ENCODE measurements around the gene CFAP119.

CFAP119 gene

DNA sequence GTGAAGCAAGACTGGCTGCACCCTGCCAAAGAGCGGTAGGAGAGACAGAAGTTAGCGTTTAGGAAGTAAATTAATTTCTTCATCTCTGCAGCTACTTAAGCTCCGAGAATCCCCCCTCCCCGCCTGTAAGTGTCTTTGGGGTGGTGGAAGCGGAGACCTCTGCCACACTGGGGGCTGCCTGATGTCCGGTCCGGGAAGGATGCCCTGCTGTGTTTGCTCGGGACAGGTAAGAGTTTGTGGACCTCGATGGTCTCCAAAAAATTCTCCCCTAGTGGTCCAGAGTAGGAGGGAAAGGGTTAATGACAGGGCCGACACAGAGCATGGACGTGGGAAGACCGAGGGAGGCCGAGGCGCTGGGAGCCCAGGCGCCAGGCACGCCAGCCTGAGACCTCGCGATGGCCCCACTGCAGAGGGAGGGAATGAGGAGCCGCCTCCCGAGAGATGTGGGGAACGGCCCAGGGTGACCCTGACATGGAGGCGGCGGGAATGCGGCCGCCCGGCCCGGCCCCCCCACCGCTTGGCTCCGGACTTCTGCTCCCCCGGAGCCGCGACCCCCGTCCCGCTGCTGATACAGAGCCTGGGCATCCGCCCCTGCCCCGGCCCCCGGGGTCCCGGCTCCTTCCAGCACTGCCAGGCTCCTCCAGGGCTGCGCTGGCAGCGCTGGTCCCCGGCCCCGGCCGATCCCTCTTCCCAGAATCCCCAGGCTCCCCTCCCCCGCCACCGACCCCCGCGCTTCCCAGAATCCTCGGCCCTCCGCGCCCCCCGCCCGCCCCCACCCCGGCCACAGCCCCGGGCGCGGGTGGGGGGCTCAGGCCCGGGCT, 24.5 kb upstream of the CFAP119 start:
- Histone ChIP-seq H3K9me3 (replicated peaks in 1 of 2; ENCODE audit: control insufficient read depth in 2 of 2, insufficient read depth in 1 of 2, low read depth in 1 of 2, low read length in 2 of 2) (no peaks in the 10 kb centered on the region), H3K23ac (ENCODE audit: low read depth, low read length, poor library complexity) (peak overlapping the region; percentile 73), H2AK5ac (ENCODE audit: low read depth, low read length) (peak overlapping the region; percentile 75), H3K4ac (ENCODE audit: low read length) (no peak overlapping the region), H2BK15ac (ENCODE audit: low read length) (no peak overlapping the region), H3K27ac (replicated peaks; ENCODE audit: low read length) (peak overlapping the region; percentile 80), H2AFZ (ENCODE audit: low read length) (peak overlapping the region; percentile 95), H3K14ac (ENCODE audit: low read length) (peak overlapping the region; percentile 94), H3K79me1 (ENCODE audit: low read depth, low read length) (peaks cover 10% of the 10 kb centered on the region), H4K91ac (ENCODE audit: low read depth, low read length, poor library complexity) (no peak overlapping the region), H2BK5ac (ENCODE audit: low read length) (peak overlapping the region; percentile 62), H3K4me2 (ENCODE audit: insufficient read depth, low read length, poor library complexity, severe bottlenecking) (peak overlapping the region; percentile 65), H4K8ac (ENCODE audit: low read depth, low read length) (no peak overlapping the region), H3K18ac (ENCODE audit: low read length) (peak overlapping the region; percentile 71), H3K36me3 (replicated peaks in 1 of 2; ENCODE audit: control insufficient read depth in 2 of 2, insufficient read depth in 2 of 2, low read length in 2 of 2) (peaks cover 27 to 43% of the 10 kb centered on the region in 2 donors), H3K27me3 (ENCODE audit: control insufficient read depth in 3 of 3, insufficient read depth in 3 of 3, low read depth in 1 of 3, low read length in 3 of 3) (no peaks in the 10 kb centered on the region), H2BK12ac (ENCODE audit: low read length) (no peak overlapping the region), H3K9ac (ENCODE audit: low read depth, low read length, poor library complexity) (peak overlapping the region; percentile 98), H3K4me3 (ENCODE audit: low read length in 2 of 2) (peak overlapping the region; percentile 76 to 91), H3K4me1 (ENCODE audit: control insufficient read depth in 2 of 2, insufficient read depth in 1 of 2, low read depth in 1 of 2, low read length in 2 of 2) (peaks cover 6 to 9% of the 10 kb centered on the region in 2 donors), H2BK120ac (ENCODE audit: low read depth, low read length) (no peak overlapping the region)
- DNase-seq (ENCODE audit: low spot score): no peak
- no CpG with 5 or more reads among the region's 57 CpGs for WGBS, 2 donors (ENCODE audit: extremely low coverage in 2 of 2, insufficient read length in 2 of 2, insufficient replicate concordance in 1 of 2)

DNA sequence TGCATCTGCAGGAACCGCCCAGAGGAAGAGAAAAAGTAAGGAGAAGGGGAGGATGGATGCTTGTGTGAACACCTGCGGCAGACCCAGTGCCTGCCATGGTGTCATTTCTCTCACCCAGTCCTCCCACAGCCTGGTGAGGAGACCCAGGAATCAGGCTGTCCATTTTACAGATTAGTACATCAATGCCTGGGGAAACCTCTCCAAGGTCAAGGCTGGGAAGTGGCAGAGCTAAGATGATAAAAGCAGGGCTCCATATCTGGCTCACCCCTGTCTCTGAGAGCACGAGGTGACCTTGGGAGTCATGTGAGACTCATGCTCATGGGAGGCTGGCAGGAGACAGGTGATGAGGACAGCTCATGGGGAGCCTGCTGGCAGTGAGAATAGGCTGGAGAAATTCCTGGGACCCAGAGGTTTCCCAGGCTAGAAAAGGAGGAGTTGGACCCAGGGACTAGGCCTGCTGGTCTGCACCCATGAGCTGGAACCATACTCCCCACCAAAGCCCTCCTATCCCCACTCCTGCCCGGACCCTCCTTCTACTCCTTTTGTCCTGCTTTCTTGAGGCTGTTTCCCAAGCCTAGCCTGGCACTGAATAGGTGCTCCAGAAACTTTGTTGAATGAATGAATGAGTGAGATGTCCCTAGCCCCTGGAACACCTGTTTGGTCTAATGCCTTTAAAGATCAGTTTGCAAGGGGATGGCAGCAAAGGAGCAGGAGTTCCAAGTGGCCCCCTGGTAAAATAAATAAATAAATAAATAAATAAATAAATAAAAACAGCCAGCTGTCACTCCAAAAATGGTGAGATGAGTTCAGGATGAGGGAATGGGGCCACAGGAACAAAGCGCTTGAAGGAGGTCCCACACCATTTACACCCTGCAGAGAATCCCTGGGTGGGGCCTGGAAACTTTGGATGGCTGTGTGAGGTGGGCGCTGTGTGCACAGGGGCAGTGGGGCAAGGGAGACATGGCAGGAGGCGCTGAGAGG, 23.6 kb upstream of the CFAP119 start:
- Histone ChIP-seq H3K18ac (ENCODE audit: low read length) (no peak overlapping the region), H3K23ac (ENCODE audit: low read depth, low read length, poor library complexity) (no peak overlapping the region), H3K27ac (replicated peaks; ENCODE audit: low read length) (no peak overlapping the region), H3K4ac (ENCODE audit: low read length) (no peak overlapping the region), H3K9me3 (replicated peaks in 1 of 2; ENCODE audit: control insufficient read depth in 2 of 2, insufficient read depth in 1 of 2, low read depth in 1 of 2, low read length in 2 of 2) (no peaks in the 10 kb centered on the region), H2AFZ (ENCODE audit: low read length) (no peak overlapping the region), H2BK15ac (ENCODE audit: low read length) (no peak overlapping the region), H2BK5ac (ENCODE audit: low read length) (no peak overlapping the region), H3K14ac (ENCODE audit: low read length) (no peak overlapping the region), H3K4me2 (ENCODE audit: insufficient read depth, low read length, poor library complexity, severe bottlenecking) (peak overlapping the region; percentile 65), H3K4me3 (ENCODE audit: low read length in 2 of 2) (peak overlapping the region in 1 of 2 donors; percentile 76), H3K9ac (ENCODE audit: low read depth, low read length, poor library complexity) (peak overlapping the region; percentile 98), H2AK5ac (ENCODE audit: low read depth, low read length) (no peak overlapping the region), H3K27me3 (ENCODE audit: control insufficient read depth in 3 of 3, insufficient read depth in 3 of 3, low read depth in 1 of 3, low read length in 3 of 3) (no peaks in the 10 kb centered on the region), H3K79me1 (ENCODE audit: low read depth, low read length) (peaks cover 10% of the 10 kb centered on the region), H4K91ac (ENCODE audit: low read depth, low read length, poor library complexity) (no peak overlapping the region), H2BK12ac (ENCODE audit: low read length) (no peak overlapping the region), H4K8ac (ENCODE audit: low read depth, low read length) (no peak overlapping the region), H3K36me3 (replicated peaks in 1 of 2; ENCODE audit: control insufficient read depth in 2 of 2, insufficient read depth in 2 of 2, low read length in 2 of 2) (peaks cover 31 to 52% of the 10 kb centered on the region in 2 donors), H2BK120ac (ENCODE audit: low read depth, low read length) (no peak overlapping the region), H3K4me1 (ENCODE audit: control insufficient read depth in 2 of 2, insufficient read depth in 1 of 2, low read depth in 1 of 2, low read length in 2 of 2) (peaks cover 6 to 9% of the 10 kb centered on the region in 2 donors)
- DNase-seq (ENCODE audit: low spot score): no peak
- WGBS, 2 donors (ENCODE audit: extremely low coverage in 2 of 2, insufficient read length in 2 of 2, insufficient replicate concordance in 1 of 2): no CpG with 5 or more reads among the region's 7 CpGs

DNA sequence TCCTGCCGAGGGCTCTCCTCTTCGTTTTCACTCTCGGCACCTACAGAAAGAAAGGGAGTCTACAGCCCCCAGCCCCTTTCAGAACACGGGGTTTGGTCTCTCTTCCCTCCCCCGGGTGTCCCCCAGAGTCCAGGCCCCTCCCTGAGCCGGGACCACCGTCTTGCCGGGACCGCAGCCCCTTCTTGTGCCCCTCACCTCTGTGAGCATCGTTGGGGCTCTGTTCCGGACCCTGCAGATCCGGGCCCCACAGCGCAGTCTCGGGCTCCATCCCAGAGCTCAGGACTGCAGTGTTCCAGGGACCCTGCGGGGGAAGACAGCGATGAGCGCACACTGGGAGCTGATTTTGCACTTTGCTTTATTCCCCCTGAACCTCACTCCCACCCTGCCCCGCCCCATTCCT, 22.4 kb upstream of the CFAP119 start:
- no peak overlapping the region for H4K8ac ChIP-seq (ENCODE audit: low read depth, low read length)
- H3K4me3 ChIP-seq (ENCODE audit: low read length in 2 of 2): no peak overlapping the region
- H3K36me3 ChIP-seq (replicated peaks in 1 of 2; ENCODE audit: control insufficient read depth in 2 of 2, insufficient read depth in 2 of 2, low read length in 2 of 2): peaks cover 34 to 64% of the 10 kb centered on the region in 2 donors
- H3K4me2 ChIP-seq (ENCODE audit: insufficient read depth, low read length, poor library complexity, severe bottlenecking): no peak overlapping the region
- H3K23ac ChIP-seq (ENCODE audit: low read depth, low read length, poor library complexity): no peak overlapping the region
- peaks cover 10% of the 10 kb centered on the region for H3K79me1 ChIP-seq (ENCODE audit: low read depth, low read length)
- peaks cover 6 to 9% of the 10 kb centered on the region in 2 donors for H3K4me1 ChIP-seq (ENCODE audit: control insufficient read depth in 2 of 2, insufficient read depth in 1 of 2, low read depth in 1 of 2, low read length in 2 of 2)
- H3K9me3 ChIP-seq (replicated peaks in 1 of 2; ENCODE audit: control insufficient read depth in 2 of 2, insufficient read depth in 1 of 2, low read depth in 1 of 2, low read length in 2 of 2): no peaks in the 10 kb centered on the region
- H2AFZ ChIP-seq (ENCODE audit: low read length): no peak overlapping the region
- H3K27ac ChIP-seq (replicated peaks; ENCODE audit: low read length): no peak overlapping the region
- no peak overlapping the region for H3K18ac ChIP-seq (ENCODE audit: low read length)
- no peak overlapping the region for H3K9ac ChIP-seq (ENCODE audit: low read depth, low read length, poor library complexity)
- H3K27me3 ChIP-seq (ENCODE audit: control insufficient read depth in 3 of 3, insufficient read depth in 3 of 3, low read depth in 1 of 3, low read length in 3 of 3): no peaks in the 10 kb centered on the region
- H2BK12ac ChIP-seq (ENCODE audit: low read length): no peak overlapping the region
- no CpG with 5 or more reads among the region's 18 CpGs for WGBS, 2 donors (ENCODE audit: extremely low coverage in 2 of 2, insufficient read length in 2 of 2, insufficient replicate concordance in 1 of 2)
- H3K14ac ChIP-seq (ENCODE audit: low read length): no peak overlapping the region
- H4K91ac ChIP-seq (ENCODE audit: low read depth, low read length, poor library complexity): no peak overlapping the region
- no peak overlapping the region for H2BK120ac ChIP-seq (ENCODE audit: low read depth, low read length)
- H2BK5ac ChIP-seq (ENCODE audit: low read length): no peak overlapping the region
- H2AK5ac ChIP-seq (ENCODE audit: low read depth, low read length): no peak overlapping the region
- no peak overlapping the region for H2BK15ac ChIP-seq (ENCODE audit: low read length)
- DNase-seq (ENCODE audit: low spot score): no peak
- no peak overlapping the region for H3K4ac ChIP-seq (ENCODE audit: low read length)

Data from neuronal stem cell (in vitro differentiated cells).